Nephron (organoid): Measurements from ENCODE around the gene PIP5KL1.

Source experiments
- H3K27ac Mint-ChIP-seq, 3 experiments: 2 replicates each; pipeline ENCODE4 v1.8.0; 2020; ENCODE audit warnings: mixed read lengths in 3 of 3, mild to moderate bottlenecking in 2 of 3, moderate library complexity in 1 of 3
- H3K27me3 Mint-ChIP-seq: 2 replicates; pipeline ENCODE4 v1.8.0; 2021; ENCODE audit warnings: low read depth, mild to moderate bottlenecking, moderate library complexity, mixed read lengths
- H3K36me3 Mint-ChIP-seq: 2 replicates; pipeline ENCODE4 v1.8.0; 2020; ENCODE audit warnings: low read depth, mixed read lengths
- H3K4me1 Mint-ChIP-seq: 2 replicates; pipeline ENCODE4 v1.8.0; 2020; ENCODE audit warnings: mixed read lengths
- H3K4me3 Mint-ChIP-seq, 3 experiments: 2 replicates each; pipeline ENCODE4 v1.8.0; 2020; ENCODE audit warnings: mild to moderate bottlenecking in 3 of 3, mixed read lengths in 3 of 3, moderate library complexity in 2 of 3
- H3K9me3 Mint-ChIP-seq: 2 replicates; pipeline ENCODE4 v1.8.0; 2020; ENCODE audit warnings: mixed read lengths
- TF ChIP-seq, protein P1 (sequence below), 3 experiments: fragments of 200-600 bp; sonication (generic); IDR thresholded peaks; one replicate each; pipeline ENCODE4 v1.5.0; 2021; ENCODE audit warnings: antibody characterized with exemption in 3 of 3; ENCODE audit not compliant: unreplicated experiment in 3 of 3

The PIP5KL1 gene

DNA sequence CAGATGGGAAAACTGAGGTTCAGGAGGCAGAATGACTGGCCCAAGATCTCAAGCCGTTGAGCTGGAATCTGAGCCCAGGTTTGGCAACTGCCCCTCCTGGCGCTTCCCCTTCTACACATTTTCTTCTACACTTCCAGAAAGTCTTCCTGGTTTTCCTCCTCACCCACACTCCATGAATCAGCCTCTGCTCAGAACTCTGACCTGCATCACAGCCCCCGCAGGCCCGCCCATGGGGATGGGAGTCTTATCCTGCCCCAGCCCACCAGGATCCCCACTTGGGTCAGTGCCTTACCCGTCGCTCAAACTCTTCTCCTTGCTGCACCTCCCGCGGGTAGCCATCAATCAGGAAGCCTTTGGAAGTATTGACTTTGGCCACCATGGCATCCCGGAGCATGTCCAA lies 59.0 kb downstream of the PIP5KL1 start:
- Mint-ChIP-seq H3K36me3 (peaks cover 9% of the 10 kb centered on the region), H3K4me3 (no peak overlapping the region), H3K27me3 (no peaks in the 10 kb centered on the region), H3K9me3 (no peaks in the 10 kb centered on the region), H3K4me1 (peaks cover 11% of the 10 kb centered on the region), H3K27ac (no peak overlapping the region)
- TF ChIP-seq, protein P1, sequence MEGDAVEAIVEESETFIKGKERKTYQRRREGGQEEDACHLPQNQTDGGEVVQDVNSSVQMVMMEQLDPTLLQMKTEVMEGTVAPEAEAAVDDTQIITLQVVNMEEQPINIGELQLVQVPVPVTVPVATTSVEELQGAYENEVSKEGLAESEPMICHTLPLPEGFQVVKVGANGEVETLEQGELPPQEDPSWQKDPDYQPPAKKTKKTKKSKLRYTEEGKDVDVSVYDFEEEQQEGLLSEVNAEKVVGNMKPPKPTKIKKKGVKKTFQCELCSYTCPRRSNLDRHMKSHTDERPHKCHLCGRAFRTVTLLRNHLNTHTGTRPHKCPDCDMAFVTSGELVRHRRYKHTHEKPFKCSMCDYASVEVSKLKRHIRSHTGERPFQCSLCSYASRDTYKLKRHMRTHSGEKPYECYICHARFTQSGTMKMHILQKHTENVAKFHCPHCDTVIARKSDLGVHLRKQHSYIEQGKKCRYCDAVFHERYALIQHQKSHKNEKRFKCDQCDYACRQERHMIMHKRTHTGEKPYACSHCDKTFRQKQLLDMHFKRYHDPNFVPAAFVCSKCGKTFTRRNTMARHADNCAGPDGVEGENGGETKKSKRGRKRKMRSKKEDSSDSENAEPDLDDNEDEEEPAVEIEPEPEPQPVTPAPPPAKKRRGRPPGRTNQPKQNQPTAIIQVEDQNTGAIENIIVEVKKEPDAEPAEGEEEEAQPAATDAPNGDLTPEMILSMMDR (IDR thresholded peaks at IDR 0.05; ENCODE audit: unreplicated experiment in 3 of 3) = no peak

DNA sequence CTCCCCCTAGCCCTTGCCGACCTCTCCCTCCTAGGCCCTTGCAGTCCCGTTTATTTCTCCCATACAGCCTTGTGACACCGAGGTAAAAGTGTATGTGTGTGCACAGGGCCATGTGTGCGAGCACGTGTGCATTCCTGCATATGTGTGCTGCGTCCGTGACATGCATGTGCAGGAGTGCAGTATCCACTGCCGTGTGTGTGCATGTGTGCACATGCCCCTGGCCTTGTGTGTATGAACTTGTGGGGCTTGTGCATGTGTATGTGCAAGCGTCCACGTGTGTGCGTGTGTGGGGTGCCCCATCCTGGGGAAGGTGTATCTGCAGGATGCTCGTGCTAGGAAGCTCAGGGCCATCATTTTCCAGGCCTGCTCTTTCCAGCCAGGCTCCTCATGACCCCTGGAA lies 59.7 kb downstream of the PIP5KL1 start:
- TF ChIP-seq, protein P1 (IDR thresholded peaks at IDR 0.05; ENCODE audit: unreplicated experiment in 3 of 3) = no peak
- H3K4me3 Mint-ChIP-seq = no peak overlapping the region

More for the DNA sequence above, 59.7 kb downstream of the PIP5KL1 start:
- Mint-ChIP-seq H3K4me1 (peaks cover 12% of the 10 kb centered on the region), H3K36me3 (peaks cover 11% of the 10 kb centered on the region), H3K27me3 (no peaks in the 10 kb centered on the region), H3K27ac (no peak overlapping the region), H3K9me3 (no peaks in the 10 kb centered on the region)
